Uterus (tissue), 4 donors: ENCODE measurements around the gene TMEM72. TPM values are rescaled to one million over a fixed set of nuclear protein-coding genes. Genes with fewer than 3 reads are reported as not detected.

Experiments used
- DNase-seq, 2 donors: peaks; one replicate each; pipeline ENCODE4 v3.0.0-alpha.2; 2019 to 2020
- H3K27ac ChIP-seq, 2 donors: fragments of 200-600 bp; sonication (generic); 1 replicate in 1 of 2; 2 replicates in 1 of 2; pipeline ENCODE4 v1.5.1; 2016 to 2018
- H3K27me3 ChIP-seq, 2 donors: fragments of 200-600 bp; sonication (generic); one replicate each; pipeline ENCODE4 v1.5.1; 2018 to 2019; ENCODE audit warnings: control low read depth in 1 of 2
- H3K36me3 ChIP-seq, 2 donors: fragments of 200-600 bp; sonication (generic); one replicate each; pipeline ENCODE4 v1.5.1; 2019; ENCODE audit warnings: control low read depth in 1 of 2
- H3K4me1 ChIP-seq, 2 donors: fragments of 200-600 bp; sonication (generic); one replicate each; pipeline ENCODE4 v1.5.1; 2018 to 2019; ENCODE audit warnings: control low read depth in 1 of 2
- H3K4me3 ChIP-seq, 2 donors: fragments of 200-600 bp; sonication (generic); 1 replicate in 1 of 2; 2 replicates in 1 of 2; pipeline ENCODE4 v1.5.1; 2018 to 2019; ENCODE audit warnings: mild to moderate bottlenecking in 1 of 2
- H3K9me3 ChIP-seq, 2 donors: fragments of 200-600 bp; sonication (generic); one replicate each; pipeline ENCODE4 v1.5.1; 2019; ENCODE audit warnings: control low read depth in 1 of 2
- POLR2A ChIP-seq, 2 donors: fragments of 450-650 bp; IDR thresholded peaks; one replicate each; pipeline ENCODE4 v1.6.1; 2016; ENCODE audit warnings: antibody characterized with exemption in 2 of 2, mild to moderate bottlenecking in 1 of 2, moderate library complexity in 1 of 2
- intact Hi-C: fragments of 100-400 bp; cut with DNase I; formaldehyde crosslinking; loops from one replicate; pipeline ENCODE4 v1.15.1; 2023; ENCODE audit warnings: low total_unique reads
- total RNA-seq, 4 donors: library from RNA; depleted of rRNA in 3 of 4; stranded (reverse); fragments of >200 nt in 3 of 4; gene quantifications; one replicate each; pipeline versions ENCODE4 v1.1.0 to v1.2.4, GENCODE V29; 2014 to 2023
- TF ChIP-seq, protein P1 (sequence below), 4 experiments: fragments of 200-600 bp in 2 of 4; fragments of 450-650 bp in 2 of 4; sonication (generic) in 2 of 4; IDR thresholded peaks; one replicate each; pipeline ENCODE4 v1.5.1; 2016 to 2019; ENCODE audit warnings: antibody characterized with exemption in 4 of 4, mild to moderate bottlenecking in 2 of 4, moderate library complexity in 1 of 4
- donor health status: DM: yes; HTN: yes; CAD: no.

TMEM72 gene
- total RNA-seq, 4 donors from 2014 or later = 0.69 TPM; not detected in 3

DNA sequence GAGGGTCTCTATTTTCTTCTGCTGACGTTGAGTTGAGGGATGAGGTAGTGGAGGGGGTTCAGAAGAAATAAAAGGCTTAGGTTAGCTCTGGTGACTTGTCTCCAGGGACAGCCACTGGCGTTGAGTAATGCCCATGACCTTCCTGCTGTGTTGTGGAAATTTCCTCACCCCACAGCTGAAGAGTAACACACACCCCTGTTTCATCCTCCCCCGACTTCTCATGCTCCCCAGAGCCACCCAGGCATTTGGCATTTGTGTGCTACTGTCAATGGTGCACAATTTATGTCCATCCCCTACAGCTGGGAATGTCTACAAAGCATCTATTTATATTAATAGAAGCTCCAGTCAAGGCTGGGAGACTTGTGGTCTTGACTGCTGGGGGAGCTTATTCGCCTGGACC, 4.7 kb upstream of the TMEM72 start:
- no peaks in the 10 kb centered on the region for H3K4me1 ChIP-seq
- no peak overlapping the region for H3K4me3 ChIP-seq
- no peaks in the 10 kb centered on the region for H3K9me3 ChIP-seq
- intact Hi-C loops = no loop called here
- DNase-seq = no peak
- no peaks in the 10 kb centered on the region for H3K27me3 ChIP-seq
- TF ChIP-seq, protein P1, sequence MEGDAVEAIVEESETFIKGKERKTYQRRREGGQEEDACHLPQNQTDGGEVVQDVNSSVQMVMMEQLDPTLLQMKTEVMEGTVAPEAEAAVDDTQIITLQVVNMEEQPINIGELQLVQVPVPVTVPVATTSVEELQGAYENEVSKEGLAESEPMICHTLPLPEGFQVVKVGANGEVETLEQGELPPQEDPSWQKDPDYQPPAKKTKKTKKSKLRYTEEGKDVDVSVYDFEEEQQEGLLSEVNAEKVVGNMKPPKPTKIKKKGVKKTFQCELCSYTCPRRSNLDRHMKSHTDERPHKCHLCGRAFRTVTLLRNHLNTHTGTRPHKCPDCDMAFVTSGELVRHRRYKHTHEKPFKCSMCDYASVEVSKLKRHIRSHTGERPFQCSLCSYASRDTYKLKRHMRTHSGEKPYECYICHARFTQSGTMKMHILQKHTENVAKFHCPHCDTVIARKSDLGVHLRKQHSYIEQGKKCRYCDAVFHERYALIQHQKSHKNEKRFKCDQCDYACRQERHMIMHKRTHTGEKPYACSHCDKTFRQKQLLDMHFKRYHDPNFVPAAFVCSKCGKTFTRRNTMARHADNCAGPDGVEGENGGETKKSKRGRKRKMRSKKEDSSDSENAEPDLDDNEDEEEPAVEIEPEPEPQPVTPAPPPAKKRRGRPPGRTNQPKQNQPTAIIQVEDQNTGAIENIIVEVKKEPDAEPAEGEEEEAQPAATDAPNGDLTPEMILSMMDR (IDR thresholded peaks at IDR 0.05) = no peak
- TF ChIP-seq POLR2A (IDR thresholded peaks at IDR 0.05) = no peak
- no peak overlapping the region for H3K27ac ChIP-seq
- H3K36me3 ChIP-seq = no peaks in the 10 kb centered on the region

DNA sequence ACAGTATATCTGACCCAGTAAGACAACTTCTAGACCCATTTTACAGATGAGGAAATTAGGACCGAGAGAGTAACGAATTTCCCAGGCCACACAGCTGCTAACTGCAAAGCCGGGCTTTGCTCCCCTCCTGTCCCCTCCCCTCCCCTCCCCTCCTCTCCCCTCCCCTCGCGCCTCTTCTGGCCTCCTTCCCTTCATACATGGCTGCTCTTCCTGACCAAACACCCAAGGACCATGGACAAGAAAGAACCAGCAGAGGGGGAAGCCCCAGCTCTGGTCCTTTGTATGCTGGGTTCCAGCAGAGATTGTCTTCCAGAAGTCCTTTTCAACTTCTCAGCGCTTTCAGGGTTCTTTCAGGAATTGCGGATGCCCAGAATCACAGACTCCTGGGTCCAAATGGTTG, 3.6 kb upstream of the TMEM72 start:
- no peak for DNase-seq
- no peaks in the 10 kb centered on the region for H3K36me3 ChIP-seq
- no peaks in the 10 kb centered on the region for H3K4me1 ChIP-seq
- no peaks in the 10 kb centered on the region for H3K27me3 ChIP-seq
- intact Hi-C loops = no loop called here
- no peak overlapping the region for H3K4me3 ChIP-seq
- TF ChIP-seq, protein P1 (IDR thresholded peaks at IDR 0.05) = no peak
- no peak for TF ChIP-seq POLR2A (IDR thresholded peaks at IDR 0.05)
- H3K9me3 ChIP-seq = no peaks in the 10 kb centered on the region
- H3K27ac ChIP-seq = no peak overlapping the region

DNA sequence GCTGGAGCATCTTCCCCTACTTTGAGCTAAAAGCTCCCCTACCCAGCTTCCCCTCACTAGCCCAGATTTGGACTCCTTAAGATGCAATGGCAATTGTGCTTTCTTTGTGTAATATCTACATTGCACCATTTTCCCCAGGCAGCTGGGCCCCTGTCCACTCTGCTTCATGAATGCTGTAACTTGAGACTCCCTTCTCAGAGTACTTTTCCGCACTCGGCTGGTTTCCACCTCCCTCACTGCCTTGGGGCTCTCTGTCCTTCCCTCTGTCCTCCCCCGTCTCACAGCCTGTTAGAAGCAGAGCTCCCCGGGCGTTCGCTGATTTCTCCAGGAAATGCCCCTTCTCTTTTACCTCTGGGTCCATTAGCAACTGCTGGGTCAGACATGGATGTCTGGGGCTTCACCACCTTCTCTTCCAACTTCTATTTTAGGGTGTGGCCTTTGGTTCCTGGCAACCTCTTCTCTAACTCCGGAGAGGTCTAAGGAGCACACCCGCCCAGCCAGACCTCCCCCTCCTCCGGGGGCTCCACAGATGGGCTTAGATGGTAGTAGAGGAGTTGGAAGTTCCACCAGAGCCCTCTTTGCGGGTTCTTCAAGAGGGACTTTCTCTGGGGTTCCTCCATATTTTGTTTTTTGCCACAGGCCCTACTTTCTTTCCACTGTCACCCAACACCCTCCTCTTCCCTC, 2.9 kb upstream of the TMEM72 start:
- no peaks in the 10 kb centered on the region for H3K9me3 ChIP-seq
- H3K4me3 ChIP-seq = no peak overlapping the region
- H3K27me3 ChIP-seq = no peaks in the 10 kb centered on the region
- TF ChIP-seq, protein P1 (IDR thresholded peaks at IDR 0.05) = no peak
- no peak for TF ChIP-seq POLR2A (IDR thresholded peaks at IDR 0.05)
- intact Hi-C loops = no loop called here
- DNase-seq = no peak
- no peak overlapping the region for H3K27ac ChIP-seq
- H3K36me3 ChIP-seq = no peaks in the 10 kb centered on the region
- H3K4me1 ChIP-seq = no peaks in the 10 kb centered on the region

DNA sequence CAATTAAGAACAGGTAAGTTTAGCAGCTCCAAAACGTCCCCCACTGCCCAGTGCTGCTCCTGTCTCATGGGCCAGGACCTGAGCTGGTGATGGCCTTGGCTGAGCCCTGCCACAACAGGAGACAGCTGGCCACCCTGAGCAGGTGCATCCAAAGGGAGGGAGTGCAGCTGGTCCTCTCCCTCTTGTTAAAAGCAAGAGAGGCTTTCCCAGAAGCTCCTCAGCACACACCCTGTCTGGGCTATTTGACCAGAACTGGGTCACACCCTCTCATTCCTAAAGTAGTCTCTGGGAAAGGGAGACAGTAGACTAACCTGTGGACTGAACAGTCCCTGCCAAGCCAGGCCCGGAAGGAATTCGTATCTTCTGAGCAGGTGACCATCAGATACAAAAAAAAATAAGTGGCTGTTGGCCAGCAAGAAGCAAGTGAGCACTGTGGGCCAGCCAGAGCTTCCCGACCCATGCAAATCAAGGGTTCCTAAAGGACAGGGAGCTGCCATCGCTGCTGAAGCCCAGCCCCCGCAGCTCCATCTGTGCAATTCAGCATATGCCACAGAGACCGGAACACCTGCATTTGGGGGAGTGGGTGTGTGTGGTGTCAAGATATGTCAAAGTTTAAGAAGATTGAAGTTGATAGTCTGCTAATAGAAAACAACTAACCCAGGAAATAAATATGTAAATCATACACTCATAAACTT, 2.1 kb upstream of the TMEM72 start:
- Histone ChIP-seq H3K4me1 (no peaks in the 10 kb centered on the region), H3K27me3 (no peaks in the 10 kb centered on the region), H3K36me3 (no peaks in the 10 kb centered on the region), H3K4me3 (no peak overlapping the region), H3K9me3 (no peaks in the 10 kb centered on the region), H3K27ac (no peak overlapping the region)
- TF ChIP-seq, protein P1 (IDR thresholded peaks at IDR 0.05) = no peak
- intact Hi-C loops = no loop called here
- DNase-seq = no peak

DNA sequence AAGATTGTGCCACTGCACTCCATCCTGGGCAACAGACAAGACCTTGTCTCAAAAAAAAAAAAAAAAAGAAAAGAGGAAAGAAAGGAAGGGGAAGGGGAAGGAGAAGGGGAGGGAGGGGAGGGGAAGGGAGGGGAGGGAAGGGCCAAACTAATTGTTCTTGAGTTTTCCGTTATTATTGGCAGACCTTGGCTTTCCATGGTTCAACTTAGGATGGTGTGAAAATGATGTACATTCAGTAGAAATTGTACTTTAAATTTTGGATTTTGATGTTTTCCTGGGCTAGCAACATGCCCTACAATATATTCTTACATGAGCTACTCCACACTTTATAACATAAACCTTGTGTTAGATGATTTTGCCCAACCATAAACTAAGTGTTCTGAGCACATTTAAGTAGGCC, 1.2 kb upstream of the TMEM72 start:
- no peak for DNase-seq
- H3K27me3 ChIP-seq = no peaks in the 10 kb centered on the region
- no peak overlapping the region for H3K4me3 ChIP-seq
- TF ChIP-seq POLR2A (IDR thresholded peaks at IDR 0.05) = no peak
- TF ChIP-seq, protein P1 (IDR thresholded peaks at IDR 0.05) = no peak
- H3K9me3 ChIP-seq = no peaks in the 10 kb centered on the region
- H3K27ac ChIP-seq = no peak overlapping the region
- intact Hi-C loops = no loop called here
- H3K4me1 ChIP-seq = no peaks in the 10 kb centered on the region
- H3K36me3 ChIP-seq = no peaks in the 10 kb centered on the region
